NCI-H510A treated with DMSO at 0.1 percent for 48 hours (cell line): ENCODE measurements around the gene CHKA.

Source experiments
- DNase-seq: peaks from one replicate; lab custom pipeline; 2025; lab: John Stamatoyannopoulos, UW

The CHKA gene

DNA sequence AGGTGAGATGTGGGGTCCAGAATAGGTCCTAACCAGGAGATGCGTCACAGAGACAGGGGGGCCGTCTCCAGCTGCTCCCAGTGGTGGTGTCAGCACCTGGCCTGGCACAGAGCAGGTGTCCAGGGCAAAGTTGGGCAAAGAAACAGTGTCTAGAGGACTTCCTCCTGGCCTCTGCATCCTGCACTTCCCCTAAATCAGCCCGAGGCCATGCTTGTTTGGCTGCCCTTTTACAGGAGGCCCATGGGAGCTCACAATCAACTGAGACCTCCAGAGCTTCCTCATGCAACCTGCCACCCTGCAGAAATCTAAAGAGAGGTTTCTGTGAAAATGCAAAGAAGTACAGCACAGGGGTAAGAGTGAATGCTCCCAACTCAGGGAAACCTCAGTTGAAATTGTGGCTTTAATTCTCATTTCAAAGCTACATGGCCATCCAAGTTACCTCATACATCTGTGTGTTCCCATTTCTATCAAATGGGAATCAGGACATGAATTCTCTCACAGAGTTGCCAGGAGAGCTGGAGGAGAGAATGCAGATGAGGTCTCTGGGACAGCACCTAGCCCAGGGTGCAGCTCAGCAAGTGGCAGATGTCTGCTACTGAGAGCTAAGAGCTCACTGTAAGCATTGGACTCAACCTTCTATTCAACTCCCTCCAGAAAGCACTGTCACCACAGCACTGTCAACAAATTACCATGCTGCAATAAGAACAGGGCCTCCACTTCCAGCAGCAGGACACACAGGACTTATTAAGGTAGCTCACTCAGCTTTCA is 49.7 kb downstream of the CHKA start:
- DNase-seq, result no peak

DNA sequence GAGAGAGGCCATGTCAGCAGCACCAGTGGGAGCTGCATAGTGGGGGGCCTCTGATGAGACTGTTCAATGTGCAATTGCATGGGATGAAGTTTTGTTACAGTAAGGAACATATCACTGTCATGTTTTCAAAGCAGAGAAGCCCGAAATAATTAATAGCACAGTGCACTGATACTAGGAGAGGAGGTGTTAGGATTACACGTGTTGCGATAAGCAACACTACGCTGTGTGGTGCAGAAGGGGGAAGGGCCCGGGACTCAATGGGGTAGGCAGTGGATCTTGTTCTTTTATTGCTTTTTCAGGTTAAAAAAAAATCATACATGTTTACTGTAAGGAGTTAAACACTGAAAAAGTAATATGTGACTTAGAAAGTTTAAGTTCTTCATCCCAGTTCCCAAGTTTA is 53.2 kb downstream of the CHKA start:
- DNase-seq, result no peak

DNA sequence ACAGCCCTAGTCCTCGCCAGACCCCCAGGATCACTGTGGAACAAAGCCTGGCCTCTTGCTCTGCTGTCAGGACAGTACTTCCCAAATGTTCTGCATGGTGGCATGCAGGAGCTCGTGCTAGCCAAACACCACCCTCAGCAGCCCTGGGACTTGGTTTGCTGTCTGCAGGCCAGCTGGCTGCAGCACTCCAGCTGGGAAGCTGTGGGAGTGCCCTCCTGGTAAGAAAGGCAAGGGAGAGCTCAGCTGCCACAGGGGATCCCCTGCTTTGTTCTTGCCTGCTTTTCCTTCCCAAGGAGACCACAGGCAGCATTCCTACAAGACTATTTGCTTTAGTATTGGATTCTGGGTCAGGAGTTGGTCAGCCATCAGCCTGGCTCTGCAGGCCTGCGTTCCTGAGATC is 54.4 kb downstream of the CHKA start:
- no peak for DNase-seq

DNA sequence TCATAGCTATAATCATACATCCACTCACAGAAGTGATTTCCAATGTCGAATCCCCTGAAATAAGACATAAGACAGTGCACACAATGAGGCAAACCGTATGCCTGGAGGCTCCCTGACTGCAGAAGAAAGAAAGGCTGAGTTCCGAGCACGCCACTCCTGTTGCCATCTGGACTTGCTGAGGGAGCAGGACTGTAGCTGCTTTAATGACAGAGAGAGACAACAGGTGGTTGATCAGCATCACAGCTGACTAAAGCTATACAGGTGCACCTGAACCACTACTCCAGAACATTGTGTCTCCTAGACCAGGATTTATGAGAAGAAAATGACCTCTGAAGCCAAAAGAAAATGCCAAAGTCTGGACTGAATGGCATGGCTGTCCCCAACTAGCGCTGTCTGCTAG is 55.3 kb downstream of the CHKA start:
- DNase-seq, result no peak

DNA sequence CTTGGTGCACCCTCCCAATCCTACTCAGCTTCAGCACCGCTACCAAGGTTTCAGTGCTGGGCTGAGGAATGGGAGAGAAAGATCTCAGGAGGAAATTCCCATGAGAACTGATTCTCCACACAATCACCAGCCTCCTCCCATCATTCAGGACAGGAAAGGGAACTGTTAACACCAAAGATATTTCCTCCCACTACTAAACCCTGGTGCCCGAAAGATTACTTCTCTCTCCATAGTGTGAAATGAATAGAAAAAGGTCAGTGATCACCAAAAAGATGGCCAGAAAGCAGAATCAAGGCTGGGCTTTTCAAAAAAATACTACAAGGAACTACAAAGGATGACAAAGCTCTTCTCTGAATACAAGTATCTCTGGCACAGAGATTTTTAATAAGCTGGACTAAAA is 56.3 kb downstream of the CHKA start:
- no peak for DNase-seq

DNA sequence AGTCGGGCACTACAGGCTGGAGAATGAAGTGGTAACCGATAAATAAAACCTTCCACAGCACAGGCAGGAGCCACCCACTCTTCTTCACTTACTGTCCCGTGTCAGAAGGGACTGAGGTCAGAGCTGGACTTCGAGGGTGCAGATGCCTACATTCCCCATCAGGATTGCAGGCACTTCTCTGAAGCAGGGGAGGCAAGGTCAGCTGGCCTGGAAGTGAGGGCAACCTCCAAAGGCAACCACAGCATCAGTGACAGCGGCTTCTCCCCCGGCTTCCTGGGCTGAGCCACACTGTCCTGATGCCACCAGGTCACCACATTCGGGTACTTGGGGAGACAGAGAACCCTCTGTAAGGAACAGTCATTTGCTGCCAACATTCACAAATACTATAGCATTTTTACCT is 59.7 kb downstream of the CHKA start:
- no peak for DNase-seq

DNA sequence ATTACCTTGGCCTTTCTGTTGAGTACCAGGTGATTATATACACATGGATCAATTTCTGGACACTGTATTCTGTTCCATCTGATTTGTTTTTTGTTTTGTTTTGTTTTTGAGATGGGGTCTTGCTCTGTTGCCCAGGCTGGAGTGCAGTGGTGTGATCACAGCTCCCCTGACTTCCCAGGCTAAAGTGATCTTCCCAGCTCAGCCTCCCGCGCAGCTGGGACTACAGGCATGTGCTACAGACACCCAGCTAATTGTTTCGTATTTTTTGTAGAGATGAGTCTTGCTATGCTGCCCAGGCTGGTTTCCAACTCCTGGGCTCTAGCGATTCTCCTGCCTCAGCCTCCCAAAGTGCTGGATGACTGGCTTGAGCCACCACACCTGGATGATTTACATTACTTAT is 63.4 kb downstream of the CHKA start:
- DNase-seq, result no peak

DNA sequence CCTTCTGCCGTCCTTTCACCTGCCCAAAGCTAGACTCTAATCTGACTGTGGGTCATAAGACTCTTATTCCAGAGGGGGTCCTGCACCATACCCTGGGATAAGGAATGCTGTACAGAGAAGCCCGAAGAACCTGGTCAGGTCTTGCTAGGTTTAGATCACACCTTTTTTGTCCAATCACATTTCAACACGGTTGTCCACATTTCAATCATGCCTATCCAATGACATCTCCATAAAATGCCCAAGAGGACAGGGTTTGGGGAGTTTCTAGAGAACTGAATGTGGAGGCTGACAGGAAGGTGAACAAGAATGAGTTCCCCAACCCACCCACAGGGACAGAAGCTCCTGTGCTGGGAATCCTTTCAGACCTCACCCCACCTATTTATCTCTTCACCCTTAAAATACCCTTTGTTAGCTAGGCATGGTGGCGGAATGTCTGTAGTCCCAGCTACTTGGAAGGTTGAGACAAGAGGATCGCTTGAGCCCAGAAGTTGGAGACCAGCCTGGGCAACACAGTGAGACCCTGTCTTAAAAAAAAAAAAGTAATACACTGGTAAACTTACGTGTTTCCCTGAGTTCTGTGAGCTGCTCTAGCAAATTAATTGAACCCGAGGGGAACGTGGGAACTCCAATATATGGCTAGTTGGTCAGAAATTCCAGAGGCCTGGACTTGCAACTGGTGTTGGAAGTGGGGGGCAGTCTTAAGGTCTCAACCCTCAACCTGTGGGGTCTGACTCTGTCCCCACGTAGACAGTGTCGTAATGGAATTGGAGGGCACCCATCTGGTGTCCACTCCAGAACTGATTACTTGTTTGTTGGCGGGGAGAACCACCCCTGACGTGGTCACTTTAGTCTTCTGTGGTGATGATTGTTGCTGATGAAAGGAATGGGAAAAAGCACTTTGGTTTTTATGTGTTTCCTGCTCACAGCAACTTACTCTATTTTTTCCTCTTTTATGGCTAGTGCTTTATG is 64.6 kb downstream of the CHKA start:
- DNase-seq, result no peak

DNA sequence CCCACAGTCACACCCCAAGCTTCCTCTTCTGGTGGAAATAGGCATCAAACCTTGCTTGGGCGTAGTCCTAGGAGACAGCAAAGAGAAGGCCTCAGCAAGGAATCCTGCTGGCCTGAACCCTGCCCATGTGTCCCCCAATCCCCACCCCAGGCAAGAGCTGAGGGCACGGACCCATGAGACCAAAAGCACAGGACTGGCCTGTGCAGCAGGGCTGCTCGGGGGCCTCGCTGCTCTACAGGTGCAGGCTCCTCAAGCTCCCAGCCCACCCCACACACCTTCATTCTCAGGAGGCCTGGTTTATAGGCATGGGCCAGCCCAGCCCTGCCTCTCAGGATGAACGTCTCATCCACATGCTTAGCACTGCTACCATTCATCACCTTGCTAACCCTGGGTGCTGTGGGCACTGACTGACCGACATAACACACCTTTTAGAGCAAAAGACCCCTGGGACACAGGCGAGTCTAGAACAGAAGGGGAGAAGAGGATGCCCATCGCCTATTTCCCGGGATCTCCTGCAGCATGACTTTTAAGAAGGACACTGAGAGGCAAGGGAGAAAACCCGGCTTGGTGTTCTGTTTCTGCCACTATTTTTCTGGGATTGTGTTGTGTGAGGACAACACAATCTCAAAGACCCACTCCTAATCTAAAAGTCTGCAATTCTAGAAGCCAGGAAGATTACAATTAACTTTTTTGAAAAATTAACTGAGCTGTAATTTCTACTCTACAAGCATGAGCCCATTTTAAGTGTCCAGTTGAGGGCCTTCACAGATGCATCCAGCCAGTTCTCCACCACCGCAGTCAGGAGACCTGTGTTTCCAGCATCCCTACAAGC is 67.0 kb downstream of the CHKA start:
- no peak for DNase-seq

DNA sequence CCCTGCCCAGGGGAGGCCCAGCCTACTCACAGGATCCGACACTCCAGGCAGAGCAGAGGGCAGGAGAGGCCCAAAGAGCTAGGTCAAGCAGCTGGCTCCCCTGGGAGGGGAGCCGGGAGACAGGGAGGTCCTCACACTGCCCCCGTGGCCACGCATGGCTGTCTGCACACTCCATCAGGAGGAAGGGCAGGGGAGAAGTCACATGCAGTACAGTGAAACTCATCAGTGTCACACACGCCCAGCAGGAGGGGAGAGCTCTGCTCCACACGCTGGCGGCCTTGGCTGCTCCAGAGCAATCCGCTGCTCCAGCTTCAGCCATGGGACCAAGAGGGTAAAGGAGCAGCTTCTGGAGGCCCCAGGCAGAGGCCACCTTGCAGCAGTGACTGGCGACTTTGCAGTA is 68.1 kb downstream of the CHKA start:
- DNase-seq, result no peak

DNA sequence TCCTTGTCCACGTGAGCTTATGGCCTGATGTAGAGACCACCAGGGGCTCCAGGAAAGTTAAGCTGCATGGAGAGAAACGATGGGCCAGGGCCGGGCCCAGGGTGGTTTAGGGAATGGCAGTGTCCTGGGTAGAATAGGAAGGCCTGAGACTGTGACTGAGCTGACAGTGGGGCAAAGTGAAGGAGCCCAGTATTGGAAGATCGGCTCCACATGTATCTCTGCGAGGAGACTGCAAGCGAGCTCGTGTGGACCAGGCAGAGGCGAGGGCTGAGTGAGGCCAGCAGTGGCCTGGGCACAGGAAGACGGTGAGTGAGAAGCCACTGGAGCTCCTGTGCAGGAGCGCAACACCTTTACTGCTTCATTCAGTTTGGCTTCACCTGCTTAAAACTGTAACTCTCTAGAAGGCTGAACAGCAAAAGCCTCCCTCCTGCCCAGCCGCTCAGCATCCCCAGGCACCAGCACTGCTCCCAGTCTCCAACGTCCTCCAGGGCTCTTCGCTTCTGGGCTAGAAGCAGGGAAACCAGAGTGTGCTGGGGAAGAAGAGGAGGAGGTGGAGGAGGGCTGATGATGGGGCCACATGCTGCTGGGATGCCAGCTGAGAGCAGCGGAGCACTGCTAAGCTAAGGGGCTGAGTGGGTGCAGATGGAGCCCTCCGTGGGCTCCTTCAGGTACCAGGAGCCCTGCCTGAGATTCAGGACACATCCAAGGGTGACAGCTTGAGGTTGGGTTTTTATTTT is 68.9 kb downstream of the CHKA start:
- no peak for DNase-seq

DNA sequence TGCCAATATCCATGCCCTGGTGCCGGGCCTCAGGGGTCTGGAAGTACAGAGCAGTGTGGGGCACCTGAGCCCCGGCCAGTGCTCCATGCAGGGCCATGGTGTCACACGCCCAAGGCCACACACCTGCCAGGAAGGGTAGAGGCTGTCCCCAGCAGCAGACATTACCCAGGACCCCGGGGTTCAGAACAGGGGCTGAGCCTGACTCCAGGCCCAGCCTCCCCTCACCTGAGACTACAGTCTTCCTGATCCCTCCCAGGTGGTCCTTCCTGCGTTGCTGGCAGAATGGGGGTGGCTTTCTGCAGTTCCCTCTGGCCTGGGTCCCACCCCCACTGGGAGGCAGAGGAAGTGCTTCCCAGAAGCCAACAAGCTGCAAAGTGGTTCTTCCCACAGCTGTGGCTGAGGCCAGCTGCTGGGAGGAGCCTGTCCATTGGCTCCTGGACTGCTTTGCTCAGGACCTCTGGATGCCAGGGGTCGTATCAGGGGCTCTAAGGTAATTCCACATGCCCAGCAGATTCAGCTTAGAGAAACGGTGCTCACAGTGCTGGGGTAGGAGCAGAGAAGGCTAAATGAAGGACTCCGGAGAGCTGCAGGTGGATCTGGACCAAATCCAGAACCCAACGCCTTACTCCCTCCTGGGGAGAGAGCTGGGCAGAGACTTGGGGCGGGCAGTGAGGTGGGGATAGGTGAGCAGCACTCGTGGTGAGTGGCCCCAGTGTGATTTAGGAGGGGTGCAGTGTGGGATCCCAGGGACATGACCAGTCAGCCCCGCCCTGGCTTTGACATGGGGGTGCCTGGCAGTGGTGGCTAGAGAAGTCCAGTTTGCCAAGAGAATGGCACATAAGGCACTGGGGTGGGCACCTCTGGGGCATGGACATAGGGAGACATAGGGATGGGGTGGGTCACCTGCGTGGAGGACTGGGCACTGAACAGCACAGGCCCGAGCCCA is 69.7 kb downstream of the CHKA start:
- DNase-seq, result no peak

DNA sequence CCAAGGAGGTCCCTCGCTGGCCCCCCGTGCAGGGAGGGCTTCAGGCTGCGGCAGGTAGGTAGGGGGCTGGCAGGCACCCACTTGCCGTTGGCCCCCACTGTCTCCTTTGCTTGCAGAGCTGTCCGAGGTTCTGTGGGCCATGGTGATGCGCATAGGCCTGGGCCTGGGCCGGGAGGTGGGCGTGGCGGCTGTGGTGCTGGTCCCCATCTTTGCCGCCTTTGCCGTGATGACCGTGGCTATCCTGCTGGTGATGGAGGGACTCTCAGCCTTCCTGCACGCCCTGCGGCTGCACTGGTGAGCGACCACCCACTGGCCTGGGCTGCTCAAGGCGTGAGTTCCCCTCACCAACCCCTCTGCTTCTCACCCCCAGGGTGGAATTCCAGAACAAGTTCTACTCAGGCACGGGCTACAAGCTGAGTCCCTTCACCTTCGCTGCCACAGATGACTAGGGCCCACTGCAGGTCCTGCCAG is 70.8 kb downstream of the CHKA start:
- no peak for DNase-seq

DNA sequence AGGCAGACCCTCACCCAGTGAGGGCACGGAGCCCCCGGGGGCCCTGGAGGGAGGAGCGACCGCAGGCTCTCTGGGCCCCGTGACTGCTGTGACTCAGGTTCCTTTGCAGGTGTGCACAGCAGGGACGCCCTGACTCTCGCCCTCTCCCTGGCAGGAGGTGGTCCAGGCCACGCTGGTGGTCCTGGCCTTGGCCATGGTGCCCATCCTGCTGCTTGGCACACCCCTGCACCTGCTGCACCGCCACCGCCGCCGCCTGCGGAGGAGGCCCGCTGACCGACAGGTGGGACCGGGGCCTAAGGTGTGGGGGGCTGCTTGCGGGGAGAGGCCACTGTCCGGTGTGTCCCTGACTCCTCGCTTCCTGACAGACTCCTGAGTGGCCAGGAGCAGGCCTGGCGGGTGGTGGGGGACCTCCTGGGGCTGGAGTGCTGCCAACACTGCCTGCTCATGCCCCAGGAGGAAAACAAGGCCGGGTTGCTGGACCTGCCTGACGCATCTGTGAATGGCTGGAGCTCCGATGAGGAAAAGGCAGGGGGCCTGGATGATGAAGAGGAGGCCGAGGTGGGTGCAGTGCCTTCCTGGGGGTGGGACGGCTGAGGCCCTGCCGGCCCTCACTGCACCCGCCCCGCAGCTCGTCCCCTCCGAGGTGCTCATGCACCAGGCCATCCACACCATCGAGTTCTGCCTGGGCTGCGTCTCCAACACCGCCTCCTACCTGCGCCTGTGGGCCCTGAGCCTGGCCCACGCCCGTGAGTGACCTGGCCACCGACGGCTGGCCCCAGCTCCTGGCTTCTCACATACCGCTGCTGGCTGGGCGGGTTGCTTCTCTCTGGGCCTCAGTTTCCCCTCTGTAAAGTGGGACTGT is 71.4 kb downstream of the CHKA start:
- DNase-seq, result no peak

DNA sequence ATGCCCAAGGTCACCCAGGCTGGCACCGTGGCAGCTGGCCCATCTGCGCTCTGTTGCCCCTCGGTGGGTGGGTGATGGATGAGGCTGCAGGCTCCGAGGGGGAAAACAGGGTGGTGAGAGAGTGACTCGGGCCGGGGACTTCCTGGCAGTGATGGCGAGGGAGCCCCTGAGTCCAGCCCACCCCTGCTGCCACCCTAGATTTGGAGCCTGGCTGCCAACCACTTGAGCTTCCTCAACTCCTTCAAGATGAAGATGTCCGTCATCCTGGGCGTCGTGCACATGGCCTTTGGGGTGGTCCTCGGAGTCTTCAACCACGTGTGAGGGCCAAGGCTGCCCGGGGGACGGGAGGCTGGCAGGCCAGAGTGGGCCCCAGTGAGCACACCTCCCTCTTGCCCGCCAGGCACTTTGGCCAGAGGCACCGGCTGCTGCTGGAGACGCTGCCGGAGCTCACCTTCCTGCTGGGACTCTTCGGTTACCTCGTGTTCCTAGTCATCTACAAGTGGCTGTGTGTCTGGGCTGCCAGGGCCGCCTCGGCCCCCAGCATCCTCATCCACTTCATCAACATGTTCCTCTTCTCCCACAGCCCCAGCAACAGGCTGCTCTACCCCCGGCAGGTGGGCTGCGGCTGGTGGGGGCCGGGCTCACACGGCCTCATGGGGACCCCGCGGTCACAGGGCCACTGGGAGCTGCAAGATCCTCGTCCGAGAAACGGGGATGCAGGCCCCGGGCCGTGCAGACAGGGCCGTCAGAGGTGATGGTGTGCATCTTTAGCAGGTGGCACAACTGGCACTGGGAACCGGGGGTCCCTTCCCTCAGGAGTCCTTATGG is 72.3 kb downstream of the CHKA start:
- DNase-seq, result no peak

DNA sequence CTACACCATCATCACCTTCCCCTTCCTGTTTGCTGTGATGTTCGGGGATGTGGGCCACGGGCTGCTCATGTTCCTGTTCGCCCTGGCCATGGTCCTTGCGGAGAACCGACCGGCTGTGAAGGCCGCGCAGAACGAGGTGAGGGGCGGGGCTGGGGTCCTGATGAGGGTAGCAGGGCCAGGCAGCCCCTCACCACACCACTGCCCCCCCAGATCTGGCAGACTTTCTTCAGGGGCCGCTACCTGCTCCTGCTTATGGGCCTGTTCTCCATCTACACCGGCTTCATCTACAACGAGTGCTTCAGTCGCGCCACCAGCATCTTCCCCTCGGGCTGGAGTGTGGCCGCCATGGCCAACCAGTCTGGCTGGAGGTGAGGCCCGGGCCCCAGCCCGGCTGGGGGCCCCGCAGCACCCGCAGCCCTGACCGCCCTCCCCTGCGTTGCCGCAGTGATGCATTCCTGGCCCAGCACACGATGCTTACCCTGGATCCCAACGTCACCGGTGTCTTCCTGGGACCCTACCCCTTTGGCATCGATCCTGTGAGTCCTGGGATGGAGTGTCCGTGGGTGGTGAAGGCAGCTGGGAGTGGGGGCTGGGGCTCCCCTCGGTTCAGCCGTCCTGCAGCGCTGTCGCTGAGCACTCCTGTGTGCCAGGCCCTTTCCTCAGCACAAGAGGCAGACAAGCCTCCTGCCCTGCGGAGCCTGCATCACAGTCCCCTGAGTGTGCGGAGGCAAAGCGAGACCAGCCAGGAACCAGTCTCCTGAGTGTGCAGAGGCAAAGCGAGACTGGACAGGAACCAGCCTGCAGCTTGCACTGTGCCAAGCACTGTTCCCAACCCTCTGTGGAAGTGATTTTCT is 73.5 kb downstream of the CHKA start:
- DNase-seq, result no peak

DNA sequence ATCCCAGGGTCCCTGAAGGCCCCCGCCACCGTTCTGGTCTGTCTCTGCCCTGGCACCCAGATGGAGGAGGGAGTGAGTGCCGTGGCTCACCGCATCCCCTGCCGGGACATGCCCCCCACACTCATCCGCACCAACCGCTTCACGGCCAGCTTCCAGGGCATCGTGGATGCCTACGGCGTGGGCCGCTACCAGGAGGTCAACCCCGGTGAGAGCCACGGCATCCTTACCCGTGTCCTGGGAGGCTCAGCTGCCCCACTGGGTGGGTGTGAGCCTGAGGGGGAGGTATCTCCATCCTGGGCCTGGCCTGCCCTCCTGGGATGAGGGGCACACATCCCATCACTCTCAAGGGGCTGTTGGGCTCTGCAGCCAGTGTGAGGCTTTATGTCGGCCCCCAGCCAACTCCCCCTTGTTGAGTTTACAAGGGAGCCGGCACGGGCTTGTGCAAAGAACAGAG is 76.3 kb downstream of the CHKA start:
- no peak for DNase-seq
